HEK293 (cell line): Measurements from ENCODE around the gene SLC25A6.
A peak's percentile ranks its signal among the peaks of the same experiment; 100 is the strongest.

ENCODE experiments used
- CTCF ChIA-PET: fragments of 350-600 bp; formaldehyde crosslinking; extraction: SDS; loops from one replicate; lab custom pipeline; 2021; ENCODE audit warnings: antibody characterized with exemption; lab: Yijun Ruan, JAX
- POLR2A ChIA-PET: fragments of 300-600 bp; formaldehyde crosslinking; extraction: SDS; loops from one replicate; lab custom pipeline; 2020; ENCODE audit warnings: antibody characterized with exemption, inconsistent platforms; lab: Yijun Ruan, JAX
- H3K27ac ChIP-seq: fragments of 200-500 bp; sonication (Bioruptor generic); 2 replicates; pipeline ENCODE4 v1.5.1; 2014; ENCODE audit warnings: low read depth, low read length, control low read depth, inconsistent platforms; ENCODE audit errors: extremely low read depth
- H3K36me3 ChIP-seq, 2 experiments: fragments of 200-500 bp in 1 of 2; sonication (Bioruptor generic) in 1 of 2; 1 replicate in 1 of 2; 2 replicates in 1 of 2; pipeline ENCODE4 v1.5.1; 2014 to 2017; ENCODE audit warnings: inconsistent platforms in 2 of 2, low read length in 2 of 2; ENCODE audit not compliant: control insufficient read depth in 2 of 2, insufficient read depth in 1 of 2
- H3K4me1 ChIP-seq: fragments of 200-500 bp; sonication (Bioruptor generic); 2 replicates; pipeline ENCODE4 v1.5.1; 2014; ENCODE audit warnings: mild to moderate bottlenecking, low read length, inconsistent platforms; ENCODE audit not compliant: control insufficient read depth, insufficient read depth
- H3K4me3 ChIP-seq: 2 replicates; pipeline ENCODE4 v1.5.1; 2011; ENCODE audit warnings: low read depth, mild to moderate bottlenecking, control low read depth, low read length, moderate library complexity
- H3K9me3 ChIP-seq: fragments of 200-500 bp; sonication (Bioruptor generic); 2 replicates; pipeline ENCODE4 v1.5.1; 2014; ENCODE audit warnings: low read depth, low read length, inconsistent platforms; ENCODE audit not compliant: control insufficient read depth, insufficient read depth
- EGR2 ChIP-seq: fragments of 450-650 bp; formaldehyde crosslinking; IDR thresholded peaks from 2 replicates; pipeline ENCODE4 v1.5.1; 2016; ENCODE audit warnings: low read depth, missing biosample characterization, missing genetic modification characterization
- KLF1 ChIP-seq: fragments of 450-650 bp; formaldehyde crosslinking; IDR thresholded peaks from 2 replicates; pipeline ENCODE4 v1.5.1; 2016; ENCODE audit warnings: missing biosample characterization, missing genetic modification characterization
- SCRT2 ChIP-seq: fragments of 450-650 bp; formaldehyde crosslinking; IDR thresholded peaks from 2 replicates; pipeline ENCODE4 v1.5.1; 2016; ENCODE audit warnings: missing biosample characterization, missing genetic modification characterization
- SP2 ChIP-seq: fragments of 450-650 bp; formaldehyde crosslinking; IDR thresholded peaks from 2 replicates; pipeline ENCODE4 v1.5.1; 2016; ENCODE audit warnings: missing biosample characterization, missing genetic modification characterization
- SP3 ChIP-seq: fragments of 450-650 bp; formaldehyde crosslinking; IDR thresholded peaks from 2 replicates; pipeline ENCODE4 v1.5.1; 2016; ENCODE audit warnings: missing biosample characterization, missing genetic modification characterization
- ZBTB20 ChIP-seq: fragments of 450-650 bp; formaldehyde crosslinking; IDR thresholded peaks from 2 replicates; pipeline ENCODE4 v1.5.1; 2016; ENCODE audit warnings: missing biosample characterization, missing genetic modification characterization
- ZNF133 ChIP-seq: fragments of 450-650 bp; formaldehyde crosslinking; IDR thresholded peaks from 2 replicates; pipeline ENCODE4 v1.5.1; 2016; ENCODE audit warnings: missing biosample characterization, missing genetic modification characterization
- ZNF639 ChIP-seq: fragments of 450-650 bp; formaldehyde crosslinking; IDR thresholded peaks from 2 replicates; pipeline ENCODE4 v1.5.1; 2016; ENCODE audit warnings: missing biosample characterization, missing genetic modification characterization
- TF ChIP-seq, protein P1 (sequence below): fragments of 450-650 bp; formaldehyde crosslinking; IDR thresholded peaks from 2 replicates; pipeline ENCODE4 v1.5.1; 2016; ENCODE audit warnings: missing biosample characterization, missing genetic modification characterization, borderline replicate concordance
- TF ChIP-seq, protein P2 (sequence below): fragments of 450-650 bp; formaldehyde crosslinking; IDR thresholded peaks from 2 replicates; pipeline ENCODE4 v1.5.1; 2016; ENCODE audit warnings: missing biosample characterization, missing genetic modification characterization

SLC25A6 gene

GRCh38 chrX:1401611-1402430 is 9.9 kb upstream of the SLC25A6 start:
- no peak overlapping the region for H3K4me3 ChIP-seq
- ChIA-PET CTCF (no interaction called here), POLR2A (no interaction called here)
- H3K27ac ChIP-seq, result no peak overlapping the region
- peaks cover 57 to 87% of the 10 kb centered on the region in 2 experiments for H3K36me3 ChIP-seq
- TF ChIP-seq, protein P1, sequence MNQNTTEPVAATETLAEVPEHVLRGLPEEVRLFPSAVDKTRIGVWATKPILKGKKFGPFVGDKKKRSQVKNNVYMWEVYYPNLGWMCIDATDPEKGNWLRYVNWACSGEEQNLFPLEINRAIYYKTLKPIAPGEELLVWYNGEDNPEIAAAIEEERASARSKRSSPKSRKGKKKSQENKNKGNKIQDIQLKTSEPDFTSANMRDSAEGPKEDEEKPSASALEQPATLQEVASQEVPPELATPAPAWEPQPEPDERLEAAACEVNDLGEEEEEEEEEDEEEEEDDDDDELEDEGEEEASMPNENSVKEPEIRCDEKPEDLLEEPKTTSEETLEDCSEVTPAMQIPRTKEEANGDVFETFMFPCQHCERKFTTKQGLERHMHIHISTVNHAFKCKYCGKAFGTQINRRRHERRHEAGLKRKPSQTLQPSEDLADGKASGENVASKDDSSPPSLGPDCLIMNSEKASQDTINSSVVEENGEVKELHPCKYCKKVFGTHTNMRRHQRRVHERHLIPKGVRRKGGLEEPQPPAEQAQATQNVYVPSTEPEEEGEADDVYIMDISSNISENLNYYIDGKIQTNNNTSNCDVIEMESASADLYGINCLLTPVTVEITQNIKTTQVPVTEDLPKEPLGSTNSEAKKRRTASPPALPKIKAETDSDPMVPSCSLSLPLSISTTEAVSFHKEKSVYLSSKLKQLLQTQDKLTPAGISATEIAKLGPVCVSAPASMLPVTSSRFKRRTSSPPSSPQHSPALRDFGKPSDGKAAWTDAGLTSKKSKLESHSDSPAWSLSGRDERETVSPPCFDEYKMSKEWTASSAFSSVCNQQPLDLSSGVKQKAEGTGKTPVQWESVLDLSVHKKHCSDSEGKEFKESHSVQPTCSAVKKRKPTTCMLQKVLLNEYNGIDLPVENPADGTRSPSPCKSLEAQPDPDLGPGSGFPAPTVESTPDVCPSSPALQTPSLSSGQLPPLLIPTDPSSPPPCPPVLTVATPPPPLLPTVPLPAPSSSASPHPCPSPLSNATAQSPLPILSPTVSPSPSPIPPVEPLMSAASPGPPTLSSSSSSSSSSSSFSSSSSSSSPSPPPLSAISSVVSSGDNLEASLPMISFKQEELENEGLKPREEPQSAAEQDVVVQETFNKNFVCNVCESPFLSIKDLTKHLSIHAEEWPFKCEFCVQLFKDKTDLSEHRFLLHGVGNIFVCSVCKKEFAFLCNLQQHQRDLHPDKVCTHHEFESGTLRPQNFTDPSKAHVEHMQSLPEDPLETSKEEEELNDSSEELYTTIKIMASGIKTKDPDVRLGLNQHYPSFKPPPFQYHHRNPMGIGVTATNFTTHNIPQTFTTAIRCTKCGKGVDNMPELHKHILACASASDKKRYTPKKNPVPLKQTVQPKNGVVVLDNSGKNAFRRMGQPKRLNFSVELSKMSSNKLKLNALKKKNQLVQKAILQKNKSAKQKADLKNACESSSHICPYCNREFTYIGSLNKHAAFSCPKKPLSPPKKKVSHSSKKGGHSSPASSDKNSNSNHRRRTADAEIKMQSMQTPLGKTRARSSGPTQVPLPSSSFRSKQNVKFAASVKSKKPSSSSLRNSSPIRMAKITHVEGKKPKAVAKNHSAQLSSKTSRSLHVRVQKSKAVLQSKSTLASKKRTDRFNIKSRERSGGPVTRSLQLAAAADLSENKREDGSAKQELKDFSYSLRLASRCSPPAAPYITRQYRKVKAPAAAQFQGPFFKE (tag by site-specific recombination), result no peak
- TF ChIP-seq ZNF639 (tag by site-specific recombination), result no peak
- H3K4me1 ChIP-seq, result no peaks in the 10 kb centered on the region
- no peaks in the 10 kb centered on the region for H3K9me3 ChIP-seq

DNA sequence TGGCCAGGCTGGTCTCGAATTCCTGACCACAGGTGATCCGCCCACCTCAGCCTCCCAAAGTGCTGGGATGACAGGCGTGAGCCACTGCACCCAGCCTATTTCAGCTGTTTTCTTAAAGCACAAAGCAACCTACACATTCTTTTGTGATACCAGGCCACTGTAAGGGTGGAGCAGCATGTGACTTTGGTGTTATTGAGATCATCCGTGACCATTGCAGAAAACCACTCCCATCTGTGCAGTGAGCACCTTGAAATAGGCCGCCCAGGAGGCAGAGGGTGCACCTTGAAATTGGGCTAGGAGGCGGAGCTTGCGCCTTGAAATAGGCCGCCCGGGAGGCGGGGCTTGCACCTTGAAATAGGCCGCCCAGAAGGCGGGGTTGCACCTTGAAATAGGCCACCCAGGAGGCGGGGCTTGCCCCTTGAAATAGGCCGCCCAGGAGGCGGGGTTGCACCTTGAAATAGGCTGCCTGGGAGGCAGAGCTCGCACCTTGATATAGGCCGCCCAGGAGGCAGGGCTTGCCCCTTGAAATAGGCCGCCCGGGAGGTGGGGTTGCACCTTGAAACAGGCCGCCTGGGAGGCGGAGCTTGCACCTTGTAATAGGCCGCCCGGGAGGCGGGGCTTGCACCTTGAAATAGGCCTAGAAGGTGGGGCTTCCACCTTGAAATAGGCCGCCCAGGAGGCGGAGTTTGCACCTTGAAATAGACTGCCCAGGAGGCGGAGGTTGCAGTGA is 9.0 kb upstream of the SLC25A6 start:
- no peak overlapping the region for H3K27ac ChIP-seq
- no peak overlapping the region for H3K4me3 ChIP-seq
- H3K36me3 ChIP-seq, result peaks cover 53 to 87% of the 10 kb centered on the region in 2 experiments
- ChIA-PET POLR2A (no interaction called here), CTCF (no interaction called here)
- no peaks in the 10 kb centered on the region for H3K9me3 ChIP-seq
- H3K4me1 ChIP-seq, result no peaks in the 10 kb centered on the region
- TF ChIP-seq, protein P2, sequence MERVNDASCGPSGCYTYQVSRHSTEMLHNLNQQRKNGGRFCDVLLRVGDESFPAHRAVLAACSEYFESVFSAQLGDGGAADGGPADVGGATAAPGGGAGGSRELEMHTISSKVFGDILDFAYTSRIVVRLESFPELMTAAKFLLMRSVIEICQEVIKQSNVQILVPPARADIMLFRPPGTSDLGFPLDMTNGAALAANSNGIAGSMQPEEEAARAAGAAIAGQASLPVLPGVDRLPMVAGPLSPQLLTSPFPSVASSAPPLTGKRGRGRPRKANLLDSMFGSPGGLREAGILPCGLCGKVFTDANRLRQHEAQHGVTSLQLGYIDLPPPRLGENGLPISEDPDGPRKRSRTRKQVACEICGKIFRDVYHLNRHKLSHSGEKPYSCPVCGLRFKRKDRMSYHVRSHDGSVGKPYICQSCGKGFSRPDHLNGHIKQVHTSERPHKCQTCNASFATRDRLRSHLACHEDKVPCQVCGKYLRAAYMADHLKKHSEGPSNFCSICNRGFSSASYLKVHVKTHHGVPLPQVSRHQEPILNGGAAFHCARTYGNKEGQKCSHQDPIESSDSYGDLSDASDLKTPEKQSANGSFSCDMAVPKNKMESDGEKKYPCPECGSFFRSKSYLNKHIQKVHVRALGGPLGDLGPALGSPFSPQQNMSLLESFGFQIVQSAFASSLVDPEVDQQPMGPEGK (tag by site-specific recombination), result no peak
- TF ChIP-seq EGR2 (tag by site-specific recombination) (peak; percentile 72), SCRT2 (no peak), ZBTB20 (tag by site-specific recombination) (no peak), ZNF133 (no peak), KLF1 (tag by site-specific recombination) (peak; percentile 64), SP2 (tag by site-specific recombination) (0 out of 2 replicates have a peak, but pooled peaks have one; percentile 27), SP3 (0 out of 2 replicates have a peak, but pooled peaks have one; percentile 35)
